ENCODE results near the gene PIK3AP1.

The PIK3AP1 gene

DNA sequence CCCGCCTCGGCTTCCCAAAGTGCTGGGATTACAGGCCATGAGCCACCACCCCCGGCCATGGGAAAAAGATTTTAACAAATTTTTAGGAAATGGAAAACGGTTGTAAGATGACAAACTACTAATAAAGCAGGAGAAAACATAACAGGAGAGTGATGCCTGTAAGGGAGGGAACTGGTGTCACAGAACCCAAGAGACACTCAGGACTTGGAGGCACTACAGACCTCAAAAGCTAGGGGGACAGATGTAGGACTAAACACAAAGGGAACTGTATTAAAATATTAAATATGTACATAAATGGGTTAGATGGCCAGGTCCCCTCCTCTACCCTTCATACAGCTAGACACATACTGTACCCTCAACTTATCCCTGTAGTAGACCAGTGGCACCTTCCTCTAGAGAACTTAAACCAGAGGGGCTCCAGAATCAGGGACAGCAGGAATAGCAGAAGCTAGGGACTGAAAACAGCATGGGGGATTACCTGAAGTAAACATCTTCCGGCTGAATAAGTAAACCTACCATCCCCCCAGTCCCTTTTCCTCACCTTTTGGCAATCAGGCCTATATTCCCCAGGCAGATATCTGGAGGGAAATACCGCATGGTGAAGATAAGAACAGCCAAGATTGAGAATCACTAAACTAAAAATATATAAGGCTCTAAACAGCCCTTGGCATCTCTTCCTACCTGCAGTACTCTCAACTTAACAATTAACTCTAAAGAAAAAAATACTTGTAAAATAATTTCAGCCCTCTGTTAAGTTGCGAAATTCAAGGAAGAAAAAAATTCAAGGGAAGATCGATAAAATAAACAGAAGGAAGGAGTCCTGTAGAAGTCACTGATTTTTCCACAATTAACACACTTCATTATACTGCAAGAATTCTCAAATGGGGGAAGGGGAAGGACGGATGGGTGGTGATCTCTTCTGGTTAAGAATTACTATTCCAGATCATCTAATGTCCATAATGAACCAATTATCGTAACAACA lies 149.0 kb downstream of the PIK3AP1 start:
- TF ChIP-seq, protein P1, sequence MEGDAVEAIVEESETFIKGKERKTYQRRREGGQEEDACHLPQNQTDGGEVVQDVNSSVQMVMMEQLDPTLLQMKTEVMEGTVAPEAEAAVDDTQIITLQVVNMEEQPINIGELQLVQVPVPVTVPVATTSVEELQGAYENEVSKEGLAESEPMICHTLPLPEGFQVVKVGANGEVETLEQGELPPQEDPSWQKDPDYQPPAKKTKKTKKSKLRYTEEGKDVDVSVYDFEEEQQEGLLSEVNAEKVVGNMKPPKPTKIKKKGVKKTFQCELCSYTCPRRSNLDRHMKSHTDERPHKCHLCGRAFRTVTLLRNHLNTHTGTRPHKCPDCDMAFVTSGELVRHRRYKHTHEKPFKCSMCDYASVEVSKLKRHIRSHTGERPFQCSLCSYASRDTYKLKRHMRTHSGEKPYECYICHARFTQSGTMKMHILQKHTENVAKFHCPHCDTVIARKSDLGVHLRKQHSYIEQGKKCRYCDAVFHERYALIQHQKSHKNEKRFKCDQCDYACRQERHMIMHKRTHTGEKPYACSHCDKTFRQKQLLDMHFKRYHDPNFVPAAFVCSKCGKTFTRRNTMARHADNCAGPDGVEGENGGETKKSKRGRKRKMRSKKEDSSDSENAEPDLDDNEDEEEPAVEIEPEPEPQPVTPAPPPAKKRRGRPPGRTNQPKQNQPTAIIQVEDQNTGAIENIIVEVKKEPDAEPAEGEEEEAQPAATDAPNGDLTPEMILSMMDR (IDR thresholded peaks at IDR 0.05; ENCODE audit: borderline replicate concordance, insufficient read depth, low read depth, low read length), result no peak
- H3K4me3 ChIP-seq (ENCODE audit: low read depth, low read length), result no peak overlapping the region

DNA sequence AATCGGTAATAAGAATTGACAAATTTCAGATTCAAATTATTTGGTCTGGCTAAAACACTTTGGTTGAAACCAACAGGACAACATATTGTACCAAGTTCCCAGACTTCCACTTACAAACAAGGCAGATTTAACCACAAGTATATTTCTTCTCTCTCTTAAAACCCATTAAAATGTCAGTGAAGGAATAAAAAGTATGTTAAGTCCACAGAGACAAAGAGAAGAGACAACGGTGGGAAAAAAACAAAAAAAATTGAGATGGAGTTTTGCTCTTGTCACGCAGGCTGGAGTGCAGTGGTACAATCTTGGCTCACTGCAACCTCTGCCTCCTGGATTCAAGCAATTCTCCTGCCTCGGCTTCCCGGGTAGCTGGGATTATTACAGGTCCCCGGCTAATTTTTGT lies 149.8 kb downstream of the PIK3AP1 start:
- TF ChIP-seq, protein P1 (IDR thresholded peaks at IDR 0.05; ENCODE audit: borderline replicate concordance, insufficient read depth, low read depth, low read length), result no peak
- H3K4me3 ChIP-seq (ENCODE audit: low read depth, low read length), result no peak overlapping the region

DNA sequence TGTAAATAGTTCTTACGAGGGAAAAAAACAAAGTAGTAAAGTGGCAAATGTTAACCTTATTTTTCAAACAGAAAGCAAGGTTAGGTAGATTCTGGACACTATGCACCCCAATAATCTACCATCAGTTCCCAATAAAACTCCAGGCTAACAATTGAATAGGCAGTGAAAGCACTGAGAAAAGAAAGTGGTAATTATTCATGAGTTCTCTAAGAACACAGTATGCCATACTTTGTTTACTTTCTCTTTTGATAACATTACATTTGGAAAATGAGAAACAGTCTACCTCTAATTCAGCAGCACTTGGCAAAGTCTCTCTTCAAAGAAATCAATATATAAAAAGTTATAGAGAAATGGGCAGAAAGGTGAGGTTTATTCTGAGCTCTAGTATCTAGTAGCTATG lies 151.9 kb downstream of the PIK3AP1 start:
- H3K4me3 ChIP-seq (ENCODE audit: low read depth, low read length), result no peak overlapping the region
- TF ChIP-seq, protein P1 (IDR thresholded peaks at IDR 0.05; ENCODE audit: borderline replicate concordance, insufficient read depth, low read depth, low read length), result no peak

DNA sequence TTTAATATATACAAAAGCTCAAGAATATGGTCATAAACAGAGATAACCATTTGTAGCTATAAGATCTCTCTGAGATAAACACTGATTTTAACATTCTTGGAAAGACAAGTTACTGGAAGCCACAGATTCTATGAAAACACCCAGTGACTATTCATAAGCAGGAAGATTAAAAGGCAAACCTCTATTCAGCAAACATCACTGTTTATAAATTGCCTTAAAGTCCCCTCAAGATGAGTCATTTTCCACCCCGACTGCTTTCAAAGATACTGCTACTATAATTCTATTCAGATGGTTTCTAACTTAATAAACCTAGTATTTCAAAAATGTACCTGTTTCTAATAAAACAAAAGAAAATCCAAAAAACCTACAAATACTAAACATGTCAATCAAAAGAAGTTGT lies 154.5 kb downstream of the PIK3AP1 start:
- TF ChIP-seq, protein P1 (IDR thresholded peaks at IDR 0.05; ENCODE audit: borderline replicate concordance, insufficient read depth, low read depth, low read length), result no peak

DNA sequence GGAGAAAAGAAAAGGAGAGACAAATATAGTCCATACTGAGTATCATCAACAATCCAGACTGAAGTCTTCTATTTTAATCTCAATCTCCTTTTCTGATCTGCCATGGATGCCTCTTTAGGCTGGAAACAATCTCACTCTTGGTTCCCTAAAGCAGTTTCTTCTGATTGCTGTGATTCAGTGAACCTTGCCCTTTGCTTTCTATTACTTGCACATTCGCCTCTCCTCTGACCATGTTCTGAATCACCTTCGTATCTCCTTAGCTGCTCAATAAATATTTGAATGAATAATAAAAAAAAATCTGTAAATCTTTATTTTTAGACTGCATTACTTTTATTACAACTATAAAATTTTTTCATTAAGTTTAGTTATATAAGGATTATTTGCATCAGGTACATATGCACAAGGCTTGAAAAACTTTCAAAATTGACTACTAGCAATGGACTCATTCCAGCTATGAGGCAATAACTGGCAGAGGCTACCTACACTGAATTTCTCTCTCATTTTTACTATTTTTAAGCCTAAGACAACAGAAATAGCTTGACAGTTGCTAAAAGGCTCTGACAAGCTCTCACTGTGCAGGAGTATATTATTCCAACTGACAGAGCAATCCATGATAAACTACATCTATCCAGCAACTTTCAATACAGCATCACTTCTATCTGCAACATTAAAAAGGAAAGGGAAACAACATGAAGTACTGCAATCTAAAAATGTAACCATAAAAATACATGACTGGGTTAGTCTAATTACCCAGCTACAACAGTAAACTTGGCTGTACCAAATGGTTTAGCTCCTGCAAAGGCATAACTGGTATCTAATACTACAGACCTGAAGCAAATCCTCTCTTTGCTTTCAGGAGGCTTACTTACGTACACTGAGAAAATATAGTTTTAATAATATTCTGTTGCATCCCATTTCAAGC lies 159.1 kb downstream of the PIK3AP1 start:
- no peak overlapping the region for H3K4me3 ChIP-seq (ENCODE audit: low read depth, low read length)
- TF ChIP-seq, protein P1 (IDR thresholded peaks at IDR 0.05; ENCODE audit: borderline replicate concordance, insufficient read depth, low read depth, low read length), result no peak

More for the DNA sequence above, 154.5 kb downstream of the PIK3AP1 start:
- no peak overlapping the region for H3K4me3 ChIP-seq (ENCODE audit: low read depth, low read length)

DNA sequence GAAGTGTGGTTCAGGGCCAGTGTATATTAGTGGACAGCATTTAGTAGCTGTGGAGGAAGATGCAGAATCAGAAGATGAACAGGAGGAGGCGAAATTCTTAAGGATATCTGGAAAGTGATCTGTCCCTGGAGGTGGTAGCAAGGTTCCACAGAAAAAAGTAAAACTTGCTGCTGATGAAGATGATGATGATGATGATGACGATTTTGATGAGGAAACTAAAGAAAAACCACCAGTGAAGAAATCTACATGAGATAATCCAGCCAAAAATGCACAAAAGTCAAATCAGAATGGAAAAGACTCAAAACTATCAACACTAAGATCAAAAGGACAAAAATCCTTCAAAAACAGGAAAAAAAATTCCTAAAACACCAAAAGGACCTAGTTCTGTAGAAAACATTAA lies 159.8 kb downstream of the PIK3AP1 start:
- no peak overlapping the region for H3K4me3 ChIP-seq (ENCODE audit: low read depth, low read length)
- TF ChIP-seq, protein P1 (IDR thresholded peaks at IDR 0.05; ENCODE audit: borderline replicate concordance, insufficient read depth, low read depth, low read length), result no peak

All from GM12875 (cell line).